ENCODE measurements around the gene CD164. TPM values are rescaled to one million over a fixed set of nuclear protein-coding genes. Genes with fewer than 3 reads are reported as not detected.
A peak's percentile ranks its signal among the peaks of the same experiment; 100 is the strongest.

CD164 gene
- total RNA-seq, 1 experiment from 2014 or later = 337 TPM

- no peaks in the 10 kb centered on the region for H3K27me3 ChIP-seq (ENCODE audit: control insufficient read depth, insufficient read depth, low read length)
- ATAC-seq (no peak), DNase-seq (ENCODE audit: low read depth, low spot score) (no peak)
- no peak overlapping the region for H3K4me3 ChIP-seq (ENCODE audit: low read depth in 2 of 2, low read length in 2 of 2)
- no peaks in the 10 kb centered on the region for H3K36me3 ChIP-seq (ENCODE audit: control insufficient read depth, insufficient read depth, low read length)
- CTCF ChIA-PET = no interaction called here
- intact Hi-C loops (cut with micrococcal nuclease; ENCODE audit: unreplicated experiment) = loop anchor here (5.0 kb wide), 1 partner anchor 381 kb away; no protein-coding TSS in a partner anchor
- H3K9me3 ChIP-seq (ENCODE audit: control insufficient read depth, insufficient read depth, low read depth, low read length) = no peaks in the 10 kb centered on the region
- no peak overlapping the region for H3K27ac ChIP-seq (ENCODE audit: low read length)
- POLR2A ChIA-PET = no interaction called here
- in situ Hi-C loops (cut with HindIII; ENCODE audit: low pct_unique_long_range_greater_than_20kb, low sequenced_read_pairs) = no loop called here
- BruUV-seq (replicated peaks) = no TSS peak
- peaks cover 17% of the 10 kb centered on the region for H3K4me1 ChIP-seq (ENCODE audit: control insufficient read depth, insufficient read depth, low read length)
- no peak for TF ChIP-seq SIN3A (IDR thresholded peaks at IDR 0.05; ENCODE audit: borderline replicate concordance, insufficient read depth, low read depth, low read length)
- no peak for TF ChIP-seq TCF7L2 (IDR thresholded peaks at IDR 0.05; ENCODE audit: low read depth, low read length)
- TF ChIP-seq CTCF (IDR thresholded peaks at IDR 0.05) = no peak
- no peak for TF ChIP-seq POLR2AphosphoS5 (IDR thresholded peaks at IDR 0.05; ENCODE audit: low read depth, low read length)
- no peak for TF ChIP-seq REST (IDR thresholded peaks at IDR 0.05; ENCODE audit: insufficient read depth in 1 of 2, low read depth in 2 of 2, low read length in 1 of 2)
Observed at GRCh38 chr6:109388265-109388664, 6.0 kb upstream of the CD164 start.

GRCh38 chr6:109383438-109383940, 1.2 kb upstream of the CD164 start:
- no peaks in the 10 kb centered on the region for H3K9me3 ChIP-seq (ENCODE audit: control insufficient read depth, insufficient read depth, low read depth, low read length)
- H3K27me3 ChIP-seq (ENCODE audit: control insufficient read depth, insufficient read depth, low read length) = no peaks in the 10 kb centered on the region
- in situ Hi-C loops (cut with HindIII; ENCODE audit: low pct_unique_long_range_greater_than_20kb, low sequenced_read_pairs) (no loop called here), intact Hi-C loops (cut with micrococcal nuclease; ENCODE audit: unreplicated experiment) (loop anchor here (1.0 to 5.0 kb wide), 3 partner anchors 59 to 289 kb away; partner anchors contain the start of genes CEP57L1, PPIL6, SESN1 and SMPD2)
- no peak for ATAC-seq
- POLR2A ChIA-PET = interaction anchor here (0.7 to 1.3 kb wide), 4 partner anchors 60 to 409 kb away, joined by 3 to 4 read pairs (median 3); no protein-coding TSS in a partner anchor
- peaks cover 33% of the 10 kb centered on the region for H3K4me1 ChIP-seq (ENCODE audit: control insufficient read depth, insufficient read depth, low read length)
- peaks cover 13% of the 10 kb centered on the region for H3K36me3 ChIP-seq (ENCODE audit: control insufficient read depth, insufficient read depth, low read length)
- no peak for TF ChIP-seq TCF7L2 (IDR thresholded peaks at IDR 0.05; ENCODE audit: low read depth, low read length)
- peak; percentile 65 for TF ChIP-seq CTCF (IDR thresholded peaks at IDR 0.05)
- no peak for TF ChIP-seq SIN3A (IDR thresholded peaks at IDR 0.05; ENCODE audit: borderline replicate concordance, insufficient read depth, low read depth, low read length)
- H3K27ac ChIP-seq (ENCODE audit: low read length) = peak overlapping the region; percentile 98
- H3K4me3 ChIP-seq (ENCODE audit: low read depth in 2 of 2, low read length in 2 of 2) = peak overlapping the region; percentile 73 to 88
- TSS peak; percentile 94 for BruUV-seq (replicated peaks)
- no peak for DNase-seq (ENCODE audit: low read depth, low spot score)
- CTCF ChIA-PET = interaction anchor here (0.6 to 3.1 kb wide), 10 partner anchors 10 to 434 kb away, joined by 3 to 20 read pairs (median 4); no protein-coding TSS in a partner anchor
